Gastroesophageal sphincter (tissue), 4 donors: ENCODE measurements around the gene CXCR5. TPM values are rescaled to one million over a fixed set of nuclear protein-coding genes. Genes with fewer than 3 reads are reported as not detected.
A peak's percentile ranks its signal among the peaks of the same experiment; 100 is the strongest.

ENCODE experiments used
- ATAC-seq: fragments of 150-250 bp; one replicate; pipeline ENCODE4 v1.9.1; 2016; ENCODE audit warnings: mild to moderate bottlenecking, moderate library complexity
- H3K27ac ChIP-seq, 4 donors: fragments of 200-600 bp; sonication (generic) in 3 of 4; 1 replicate in 3 of 4; 2 replicates in 1 of 4; pipeline ENCODE4 v1.5.1; 2016 to 2019
- H3K27me3 ChIP-seq: fragments of 200-600 bp; sonication (generic); one replicate; pipeline ENCODE4 v1.5.1; 2019
- H3K36me3 ChIP-seq, 2 donors: fragments of 200-600 bp; sonication (generic); one replicate each; pipeline ENCODE4 v1.5.1; 2019; ENCODE audit warnings: control low read depth in 1 of 2
- H3K4me1 ChIP-seq, 3 donors: fragments of 200-600 bp; sonication (generic); 1 replicate in 2 of 3; 2 replicates in 1 of 3; pipeline ENCODE4 v1.5.1; 2016 to 2019; ENCODE audit warnings: control low read depth in 2 of 3
- H3K4me3 ChIP-seq, 2 donors: fragments of 200-600 bp; sonication (generic); one replicate each; pipeline ENCODE4 v1.5.1; 2019; ENCODE audit warnings: mild to moderate bottlenecking in 1 of 2, moderate library complexity in 1 of 2
- H3K9me3 ChIP-seq, 3 donors: fragments of 200-600 bp; sonication (generic); one replicate each; pipeline ENCODE4 v1.5.1; 2017 to 2019; ENCODE audit warnings: control low read depth in 2 of 3
- CTCF ChIP-seq, 4 experiments: fragments of 200-600 bp in 2 of 4; fragments of 450-650 bp in 2 of 4; sonication (generic) in 1 of 4; IDR thresholded peaks; one replicate each; pipeline ENCODE4 v1.5.1; 2017 to 2019; ENCODE audit warnings: antibody characterized with exemption in 4 of 4, mild to moderate bottlenecking in 2 of 4, moderate library complexity in 2 of 4
- EP300 ChIP-seq: sonication (generic); formaldehyde crosslinking; IDR thresholded peaks from one replicate; pipeline ENCODE4 v1.6.1; 2017; ENCODE audit warnings: antibody characterized with exemption, mild to moderate bottlenecking
- POLR2A ChIP-seq, 2 donors: fragments of 450-650 bp; IDR thresholded peaks; one replicate each; pipeline ENCODE4 v1.6.1; 2017; ENCODE audit warnings: antibody characterized with exemption in 2 of 2, mild to moderate bottlenecking in 2 of 2, moderate library complexity in 1 of 2
- POLR2AphosphoS5 ChIP-seq: sonication (generic); formaldehyde crosslinking; IDR thresholded peaks from one replicate; pipeline ENCODE4 v1.6.1; 2017; ENCODE audit warnings: antibody characterized with exemption
- WGBS, 2 donors: methylation state at CpG; one replicate each; pipeline ENCODE4 v1.1.5; 2018; ENCODE audit warnings: low coverage in 1 of 2; 5-methylcytosine and 5-hydroxymethylcytosine counted together
- total RNA-seq, 4 donors: library from RNA; depleted of rRNA; stranded (reverse); fragments of >200 nt; gene quantifications; one replicate each; pipeline ENCODE4 v1.1.0, GENCODE V29; 2016

Gene CXCR5
- total RNA-seq, 4 donors from 2014 or later = 0.08 TPM; not detected in 3

GRCh38 chr11:118911113-118911879 is 27.6 kb downstream of the CXCR5 start:
- no peaks in the 10 kb centered on the region for H3K27me3 ChIP-seq
- H3K36me3 ChIP-seq = peaks cover 0 to 22% of the 10 kb centered on the region in 2 donors
- H3K4me1 ChIP-seq = peaks cover 38 to 100% (median 81%) of the 10 kb centered on the region in 3 donors
- peak overlapping the region; percentile 31 to 52 for H3K4me3 ChIP-seq
- ATAC-seq = peak; percentile 0
- WGBS, 2 donors = no CpG with 5 or more reads among the region's 21 CpGs
- no peaks in the 10 kb centered on the region for H3K9me3 ChIP-seq
- peak overlapping the region; percentile 90 to 98 (median 95) for H3K27ac ChIP-seq
- TF ChIP-seq EP300 (no peak), POLR2AphosphoS5 (no peak), CTCF (IDR thresholded peaks at IDR 0.05) (no peak), POLR2A (IDR thresholded peaks at IDR 0.05) (no peak)

GRCh38 chr11:118911880-118912741 is 28.4 kb downstream of the CXCR5 start:
- H3K4me1 ChIP-seq = peaks cover 43 to 100% (median 89%) of the 10 kb centered on the region in 3 donors
- H3K27ac ChIP-seq = peak overlapping the region; percentile 90 to 98 (median 95)
- H3K27me3 ChIP-seq = no peaks in the 10 kb centered on the region
- H3K9me3 ChIP-seq = no peaks in the 10 kb centered on the region
- H3K4me3 ChIP-seq = peak overlapping the region in 1 of 2 donors; percentile 52
- TF ChIP-seq CTCF (IDR thresholded peaks at IDR 0.05) (no peak), POLR2A (IDR thresholded peaks at IDR 0.05) (no peak), EP300 (no peak), POLR2AphosphoS5 (peak; percentile 62)
- 22 to 24% methylated on average over 8 to 10 of the region's 23 CpGs for WGBS, 2 donors
- H3K36me3 ChIP-seq = peaks cover 0 to 14% of the 10 kb centered on the region in 2 donors
- peak; percentile 69 for ATAC-seq

GRCh38 chr11:118912742-118913410 is 29.2 kb downstream of the CXCR5 start:
- Histone ChIP-seq H3K4me1 (peaks cover 45 to 100% (median 86%) of the 10 kb centered on the region in 3 donors), H3K27ac (peak overlapping the region; percentile 90 to 98 (median 95)), H3K36me3 (peaks cover 0 to 7% of the 10 kb centered on the region in 2 donors), H3K4me3 (peak overlapping the region in 1 of 2 donors; percentile 52), H3K27me3 (no peaks in the 10 kb centered on the region), H3K9me3 (no peaks in the 10 kb centered on the region)
- TF ChIP-seq POLR2AphosphoS5 = no peak
- TF ChIP-seq CTCF (IDR thresholded peaks at IDR 0.05) = no peak
- TF ChIP-seq EP300 = no peak
- no peak for TF ChIP-seq POLR2A (IDR thresholded peaks at IDR 0.05)
- no CpG with 5 or more reads among the region's 12 CpGs for WGBS, 2 donors
- no peak for ATAC-seq

- Histone ChIP-seq H3K27me3 (no peaks in the 10 kb centered on the region), H3K4me1 (peaks cover 45 to 100% (median 86%) of the 10 kb centered on the region in 3 donors), H3K9me3 (no peaks in the 10 kb centered on the region), H3K4me3 (peak overlapping the region in 1 of 2 donors; percentile 25), H3K36me3 (no peaks in the 10 kb centered on the region), H3K27ac (peak overlapping the region; percentile 90 to 98 (median 95))
- WGBS, 2 donors = 0% methylated on average over 1 of the region's 9 CpGs; no CpG with 5 or more reads in 1 of the 2 donors
- TF ChIP-seq POLR2AphosphoS5 (no peak), POLR2A (IDR thresholded peaks at IDR 0.05) (no peak), EP300 (no peak), CTCF (IDR thresholded peaks at IDR 0.05) (no peak)
- no peak for ATAC-seq
Observed at GRCh38 chr11:118913411-118914125, 29.9 kb downstream of the CXCR5 start.
